ENCODE data around the gene CADPS. TPM values are rescaled to one million over a fixed set of nuclear protein-coding genes. Genes with fewer than 3 reads are reported as not detected.

The CADPS gene
- total RNA-seq, 1 experiment from 2014 or later, result not detected

DNA sequence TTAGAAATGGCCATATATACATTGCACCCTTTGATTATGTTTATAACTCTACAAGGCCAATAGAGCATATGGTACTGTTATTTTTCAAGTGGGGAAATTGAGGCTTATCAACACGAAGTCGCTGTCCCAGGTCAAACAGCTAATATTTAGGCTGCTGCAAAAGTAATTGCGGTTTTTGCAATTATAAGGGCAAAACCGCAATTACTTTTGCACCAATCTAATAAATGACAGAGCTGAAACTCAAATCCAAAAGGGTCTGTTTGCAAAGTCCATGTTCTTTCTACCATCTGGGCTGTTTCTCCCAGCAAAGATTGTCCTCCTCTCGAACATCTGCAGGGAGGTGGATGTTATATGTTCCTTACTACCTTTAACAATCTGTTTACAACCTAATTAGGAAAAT lies 147.2 kb downstream of the CADPS start:
- DNase-seq, result no peak
- no peak overlapping the region for H3K9ac ChIP-seq (ENCODE audit: low read length)
- CTCF ChIA-PET, result no interaction called here
- H3K9me2 ChIP-seq (replicated peaks; ENCODE audit: low read length), result no peaks in the 10 kb centered on the region
- no peak overlapping the region for H2AFZ ChIP-seq (ENCODE audit: low read length)
- no peaks in the 10 kb centered on the region for H3K27me3 ChIP-seq (ENCODE audit: low read length)
- BruUV-seq (replicated peaks), result no TSS peak
- intact Hi-C loops (cut with micrococcal nuclease), result no loop called here
- no peak overlapping the region for H3K27ac ChIP-seq (ENCODE audit: low read length)
- no peaks in the 10 kb centered on the region for H3K79me2 ChIP-seq (ENCODE audit: low read length)
- no peaks in the 10 kb centered on the region for H4K20me1 ChIP-seq (ENCODE audit: low read length)
- peaks cover 12% of the 10 kb centered on the region; the same call in 1 of the 2 replicates for H3K9me3 ChIP-seq (ENCODE audit: low read length)
- no peak overlapping the region for H3K4me2 ChIP-seq (ENCODE audit: low read length)
- no peak for ATAC-seq
- no peak overlapping the region for H3K4me3 ChIP-seq (ENCODE audit: low read length)
- no peaks in the 10 kb centered on the region for H3K36me3 ChIP-seq (ENCODE audit: low read depth, low read length)
- TF ChIP-seq EZH2phosphoT487 (IDR thresholded peaks at IDR 0.05; ENCODE audit: borderline replicate concordance, low read length) (no peak), EZH2 (IDR thresholded peaks at IDR 0.05; ENCODE audit: low read length, unreplicated experiment) (no peak)
- TF ChIP-seq, protein P1, sequence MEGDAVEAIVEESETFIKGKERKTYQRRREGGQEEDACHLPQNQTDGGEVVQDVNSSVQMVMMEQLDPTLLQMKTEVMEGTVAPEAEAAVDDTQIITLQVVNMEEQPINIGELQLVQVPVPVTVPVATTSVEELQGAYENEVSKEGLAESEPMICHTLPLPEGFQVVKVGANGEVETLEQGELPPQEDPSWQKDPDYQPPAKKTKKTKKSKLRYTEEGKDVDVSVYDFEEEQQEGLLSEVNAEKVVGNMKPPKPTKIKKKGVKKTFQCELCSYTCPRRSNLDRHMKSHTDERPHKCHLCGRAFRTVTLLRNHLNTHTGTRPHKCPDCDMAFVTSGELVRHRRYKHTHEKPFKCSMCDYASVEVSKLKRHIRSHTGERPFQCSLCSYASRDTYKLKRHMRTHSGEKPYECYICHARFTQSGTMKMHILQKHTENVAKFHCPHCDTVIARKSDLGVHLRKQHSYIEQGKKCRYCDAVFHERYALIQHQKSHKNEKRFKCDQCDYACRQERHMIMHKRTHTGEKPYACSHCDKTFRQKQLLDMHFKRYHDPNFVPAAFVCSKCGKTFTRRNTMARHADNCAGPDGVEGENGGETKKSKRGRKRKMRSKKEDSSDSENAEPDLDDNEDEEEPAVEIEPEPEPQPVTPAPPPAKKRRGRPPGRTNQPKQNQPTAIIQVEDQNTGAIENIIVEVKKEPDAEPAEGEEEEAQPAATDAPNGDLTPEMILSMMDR (conservative IDR thresholded peaks at IDR 0.05; ENCODE audit: low read depth, low read length), result no peak
- no peaks in the 10 kb centered on the region for H3K4me1 ChIP-seq (ENCODE audit: insufficient read depth, low read length)
- POLR2A ChIA-PET (ENCODE audit: unreplicated experiment), result no interaction called here
- no peaks in the 10 kb centered on the region for H3F3A ChIP-seq (ENCODE audit: low read length, unreplicated experiment)

DNA sequence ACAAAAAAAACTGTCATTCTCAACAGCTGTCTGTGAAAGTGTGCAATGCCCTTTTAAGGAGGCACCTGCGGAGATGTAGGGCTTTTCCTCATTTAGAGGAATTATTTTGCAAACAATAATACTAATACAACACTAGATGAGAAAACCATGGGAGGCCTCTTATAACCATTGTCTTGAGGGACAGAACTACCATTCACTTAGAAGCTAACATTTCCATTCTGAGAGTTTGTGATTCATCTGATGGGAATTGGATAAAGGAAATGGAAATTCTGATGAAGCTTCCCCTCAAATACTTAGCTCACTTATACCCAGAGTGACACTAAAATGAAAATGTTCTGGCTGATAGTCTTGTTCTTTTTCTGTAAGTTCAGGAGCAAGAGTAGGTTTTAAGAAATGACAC lies 147.7 kb downstream of the CADPS start:
- ChIA-PET POLR2A (ENCODE audit: unreplicated experiment) (no interaction called here), CTCF (no interaction called here)
- H3K27me3 ChIP-seq (ENCODE audit: low read length), result no peaks in the 10 kb centered on the region
- TF ChIP-seq EZH2phosphoT487 (IDR thresholded peaks at IDR 0.05; ENCODE audit: borderline replicate concordance, low read length), result no peak
- TF ChIP-seq, protein P1 (conservative IDR thresholded peaks at IDR 0.05; ENCODE audit: low read depth, low read length), result no peak
- TF ChIP-seq EZH2 (IDR thresholded peaks at IDR 0.05; ENCODE audit: low read length, unreplicated experiment), result no peak
- H3F3A ChIP-seq (ENCODE audit: low read length, unreplicated experiment), result no peaks in the 10 kb centered on the region
- intact Hi-C loops (cut with micrococcal nuclease), result no loop called here
- no peaks in the 10 kb centered on the region for H3K9me2 ChIP-seq (replicated peaks; ENCODE audit: low read length)
- DNase-seq (no peak), ATAC-seq (no peak)
- BruUV-seq (replicated peaks), result no TSS peak
- H3K36me3 ChIP-seq (ENCODE audit: low read depth, low read length), result no peaks in the 10 kb centered on the region
- H3K4me3 ChIP-seq (ENCODE audit: low read length), result no peak overlapping the region
- no peaks in the 10 kb centered on the region for H3K4me1 ChIP-seq (ENCODE audit: insufficient read depth, low read length)
- H3K9ac ChIP-seq (ENCODE audit: low read length), result no peak overlapping the region
- no peaks in the 10 kb centered on the region for H4K20me1 ChIP-seq (ENCODE audit: low read length)
- H3K27ac ChIP-seq (ENCODE audit: low read length), result no peak overlapping the region
- H3K4me2 ChIP-seq (ENCODE audit: low read length), result no peak overlapping the region
- peaks cover 12% of the 10 kb centered on the region; the same call in 1 of the 2 replicates for H3K9me3 ChIP-seq (ENCODE audit: low read length)
- H2AFZ ChIP-seq (ENCODE audit: low read length), result no peak overlapping the region
- no peaks in the 10 kb centered on the region for H3K79me2 ChIP-seq (ENCODE audit: low read length)

DNA sequence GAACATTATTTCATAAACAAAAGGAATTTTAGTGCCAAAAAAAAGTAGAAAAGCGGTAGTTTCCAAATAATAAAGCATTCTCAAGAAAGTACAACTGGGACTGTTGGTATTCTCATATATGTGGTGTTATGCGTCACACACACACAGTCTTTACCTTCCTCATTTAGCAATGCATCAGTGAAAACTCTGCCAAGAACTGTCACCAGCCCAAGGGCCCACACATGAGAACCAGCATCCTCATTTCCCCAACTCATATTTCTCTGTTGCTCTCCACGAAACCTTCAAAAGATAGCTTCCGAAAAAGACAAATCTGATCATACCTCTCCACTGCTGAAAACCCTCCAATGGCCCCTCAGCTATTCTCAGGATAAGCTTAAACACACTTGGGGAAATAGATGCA lies 150.7 kb downstream of the CADPS start:
- no peak overlapping the region for H3K27ac ChIP-seq (ENCODE audit: low read length)
- H3F3A ChIP-seq (ENCODE audit: low read length, unreplicated experiment), result no peaks in the 10 kb centered on the region
- intact Hi-C loops (cut with micrococcal nuclease), result no loop called here

More for the DNA sequence above, 150.7 kb downstream of the CADPS start:
- BruUV-seq (replicated peaks), result no TSS peak
- Histone ChIP-seq H2AFZ (ENCODE audit: low read length) (no peak overlapping the region), H3K4me2 (ENCODE audit: low read length) (no peak overlapping the region), H3K4me3 (ENCODE audit: low read length) (no peak overlapping the region), H4K20me1 (ENCODE audit: low read length) (no peaks in the 10 kb centered on the region), H3K9me2 (replicated peaks; ENCODE audit: low read length) (no peaks in the 10 kb centered on the region), H3K79me2 (ENCODE audit: low read length) (no peaks in the 10 kb centered on the region), H3K4me1 (ENCODE audit: insufficient read depth, low read length) (no peaks in the 10 kb centered on the region), H3K9ac (ENCODE audit: low read length) (no peak overlapping the region), H3K36me3 (ENCODE audit: low read depth, low read length) (no peaks in the 10 kb centered on the region), H3K27me3 (ENCODE audit: low read length) (no peaks in the 10 kb centered on the region), H3K9me3 (ENCODE audit: low read length) (0 out of 2 replicates have a peak, but pooled peaks cover 4% of the 10 kb centered on the region)
- ChIA-PET CTCF (no interaction called here), POLR2A (ENCODE audit: unreplicated experiment) (no interaction called here)
- DNase-seq (no peak), ATAC-seq (no peak)
- TF ChIP-seq EZH2phosphoT487 (IDR thresholded peaks at IDR 0.05; ENCODE audit: borderline replicate concordance, low read length) (no peak), EZH2 (IDR thresholded peaks at IDR 0.05; ENCODE audit: low read length, unreplicated experiment) (no peak)
- TF ChIP-seq, protein P1 (conservative IDR thresholded peaks at IDR 0.05; ENCODE audit: low read depth, low read length), result no peak
